Measurements from ENCODE around the gene C17orf58.
"Not testable (repeated sequence)": the region's sequence is repeated elsewhere in the genome, so short reads cannot be mapped to it uniquely, and the experiment has no call there.

C17orf58 gene

GRCh38 chr17:67996301-67997171 lies at the start of gene C17orf58:
Gene C17orf58 (minus strand): TSS chr17:67996469. CDS start chr17:67996198, 271 bp downstream.
- DNase-seq, result peak; percentile 45

- no peak for DNase-seq
These were observed 40.3 kb upstream of the C17orf58 start for GRCh38 chr17:68036304-68037147.

- DNase-seq, result peak; percentile 98
These were observed 39.4 kb upstream of the C17orf58 start, which contains the start of gene KPNA2 for GRCh38 chr17:68035523-68036303. Gene KPNA2 (plus strand): TSS chr17:68035735. CDS start chr17:68037133, 1,398 bp downstream.

DNA sequence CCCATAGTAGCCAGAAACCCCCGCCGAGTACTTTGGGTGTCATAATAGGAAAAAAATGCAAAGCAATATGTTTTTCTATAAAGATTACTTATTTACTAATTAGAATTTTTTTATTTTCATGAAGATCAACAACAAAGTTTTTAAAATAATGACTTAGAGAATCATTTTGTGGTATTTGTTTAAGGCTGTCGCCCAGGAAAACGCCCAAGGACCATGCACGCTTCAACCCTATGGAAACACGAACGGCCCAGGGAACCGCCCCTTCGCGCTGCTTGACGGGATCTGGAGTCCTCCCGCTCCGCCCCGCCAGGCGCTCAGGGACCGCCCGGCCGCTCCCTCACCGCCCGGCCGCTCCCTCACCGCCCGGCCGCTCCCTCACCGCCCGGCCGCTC lies 38.9 kb upstream of the C17orf58 start:
- DNase-seq, result no peak

- DNase-seq, result no peak
These were observed 38.1 kb upstream of the C17orf58 start for GRCh38 chr17:68034452-68034776.

DNA sequence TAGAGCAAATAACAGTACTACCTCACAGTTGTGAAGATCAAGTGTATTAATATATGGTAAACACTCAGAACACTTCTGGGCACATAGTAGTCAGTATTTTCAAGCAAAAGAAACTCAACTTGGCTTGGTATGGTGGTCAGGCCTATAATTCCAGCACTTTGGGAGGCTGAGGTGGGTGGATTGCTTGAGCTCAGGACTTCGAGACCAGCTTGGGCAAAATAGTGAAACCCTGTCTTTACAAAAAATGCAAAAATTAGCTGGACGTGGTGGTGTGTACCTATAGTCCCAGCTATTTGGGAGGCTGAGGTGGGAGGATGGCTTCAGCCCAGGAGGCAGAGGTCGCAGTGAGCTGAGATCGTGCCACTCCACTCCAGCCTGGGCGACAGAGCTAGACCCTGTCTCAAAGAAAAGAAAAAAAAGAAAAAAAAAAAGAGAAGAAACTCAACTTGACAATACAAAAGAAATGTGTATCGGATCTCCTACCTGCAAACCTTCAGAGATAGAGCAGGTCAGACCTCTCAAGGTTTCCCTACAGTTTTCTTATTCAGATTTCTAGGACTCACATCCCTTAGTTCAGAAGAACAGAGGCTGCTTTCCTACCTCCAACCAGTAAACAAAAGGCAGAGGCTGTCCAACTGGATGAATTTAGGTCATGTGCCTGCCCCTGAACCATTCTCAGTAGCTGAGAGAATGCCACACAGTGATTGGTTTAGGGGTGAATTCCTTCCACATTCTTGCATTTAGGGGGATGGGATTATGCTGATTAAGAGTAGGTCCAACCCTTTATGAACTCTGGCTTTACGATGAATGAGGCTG lies 37.6 kb upstream of the C17orf58 start:
- DNase-seq, result no peak

GRCh38 chr17:68029512-68030215 lies 33.4 kb upstream of the C17orf58 start:
- DNase-seq, result no peak

GRCh38 chr17:68022547-68022946 lies 26.3 kb upstream of the C17orf58 start:
- DNase-seq, result not testable (repeated sequence)

DNA sequence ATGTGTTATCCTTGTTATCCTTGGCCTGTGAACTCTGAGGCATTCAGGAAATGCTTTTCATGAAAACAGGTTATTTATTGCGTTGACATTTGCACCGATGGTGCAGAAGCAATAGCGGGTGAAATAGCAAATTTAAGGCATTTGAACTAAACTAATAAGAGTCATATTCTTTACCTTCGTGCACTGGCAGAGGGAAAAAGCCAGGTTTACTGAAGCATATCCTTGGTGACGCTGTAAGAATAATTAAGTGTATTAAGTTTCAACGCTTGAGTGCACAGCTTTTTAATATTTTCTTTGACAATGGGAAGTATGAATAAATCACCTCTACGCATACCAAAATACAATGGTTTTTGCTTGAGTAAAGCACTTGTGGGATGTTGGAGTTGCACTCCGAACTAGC lies 25.7 kb upstream of the C17orf58 start:
- DNase-seq, result no peak

- DNase-seq, result not testable (repeated sequence)
These were observed 24.5 kb upstream of the C17orf58 start for GRCh38 chr17:68020791-68021190.

DNA sequence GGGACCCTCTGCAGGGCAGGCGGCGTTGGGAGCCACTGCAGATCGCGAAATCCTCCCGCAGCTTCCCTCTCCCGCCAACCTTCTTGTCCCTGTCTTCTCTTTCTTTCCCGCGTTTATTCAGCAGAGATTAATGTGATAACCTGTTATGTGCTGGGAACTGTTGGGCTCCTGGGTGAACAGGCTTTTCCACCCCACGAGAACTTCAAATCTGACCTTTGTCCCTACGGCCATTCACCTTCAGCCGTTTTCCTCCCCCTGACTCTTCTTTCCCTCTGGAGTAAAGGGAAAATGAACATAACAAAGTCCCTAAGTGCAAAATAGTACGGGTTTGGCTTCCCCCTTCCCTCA lies 24.1 kb upstream of the C17orf58 start:
- DNase-seq, result no peak

DNA sequence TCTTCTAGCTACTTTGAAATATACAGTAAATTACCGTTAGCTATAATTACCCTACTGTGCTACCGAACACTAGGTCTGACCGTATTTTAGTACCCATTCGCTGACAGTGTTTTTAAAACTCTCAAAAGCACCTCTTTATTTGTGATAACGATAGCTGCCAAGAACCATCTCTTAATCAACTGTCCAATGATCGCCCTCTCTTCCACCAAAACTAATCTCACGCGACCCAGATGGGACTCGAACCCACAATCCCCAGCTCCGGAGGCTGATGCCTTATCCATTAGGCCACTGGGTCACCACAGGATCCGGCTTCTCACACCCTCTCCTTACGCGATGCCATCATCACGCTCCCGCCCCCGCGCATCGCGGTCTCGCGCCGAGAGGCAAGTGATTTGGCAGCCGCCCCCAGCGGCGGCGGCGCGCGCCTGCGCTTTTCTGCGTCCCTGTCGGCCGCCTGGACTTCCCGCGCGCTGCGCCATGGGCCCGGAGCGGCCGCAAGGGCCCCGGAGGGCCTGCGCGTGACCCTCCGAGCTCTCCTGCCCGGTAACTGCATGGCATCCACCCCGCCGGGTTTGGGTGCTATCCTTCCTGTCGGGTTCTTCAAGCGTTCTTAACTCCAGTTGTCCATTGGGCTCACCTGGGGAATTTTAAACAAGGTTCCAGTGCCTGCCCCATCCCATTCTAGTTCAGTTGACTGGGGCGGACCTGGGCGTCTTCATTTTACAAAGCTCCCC lies 23.6 kb upstream of the C17orf58 start:
- DNase-seq, result peak; percentile 97

- no peak for DNase-seq
These were observed 23.0 kb upstream of the C17orf58 start for GRCh38 chr17:68019336-68019674.

DNA sequence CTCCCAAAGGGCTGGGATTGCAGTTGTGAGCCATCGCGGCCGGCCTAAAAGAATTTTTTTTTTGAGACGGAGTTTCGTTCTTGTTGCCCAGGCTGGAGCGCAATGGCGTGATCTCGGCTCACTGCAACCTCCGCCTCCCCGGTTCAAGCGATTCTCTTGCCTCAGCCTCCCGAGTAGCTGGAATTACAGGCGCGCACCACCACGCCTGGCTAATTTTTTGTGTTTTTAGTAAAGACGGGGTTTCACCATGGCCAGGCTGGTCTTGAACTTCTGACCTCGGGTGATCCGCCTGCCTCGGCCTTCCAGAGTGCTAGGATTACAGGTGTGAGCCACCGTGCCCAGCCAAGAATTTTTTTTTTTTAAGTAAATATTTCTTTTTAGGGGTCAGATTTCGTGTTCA lies 22.2 kb upstream of the C17orf58 start:
- DNase-seq, result not testable (repeated sequence)

GRCh38 chr17:68016838-68017237 lies 20.6 kb upstream of the C17orf58 start:
- no peak for DNase-seq

GRCh38 chr17:68015081-68015723 lies 18.9 kb upstream of the C17orf58 start:
- no peak for DNase-seq

- DNase-seq, result no peak
These were observed 17.1 kb upstream of the C17orf58 start for GRCh38 chr17:68013385-68013784.

- DNase-seq, result peak; percentile 34
These were observed 15.0 kb upstream of the C17orf58 start for GRCh38 chr17:68011199-68011665.

DNA sequence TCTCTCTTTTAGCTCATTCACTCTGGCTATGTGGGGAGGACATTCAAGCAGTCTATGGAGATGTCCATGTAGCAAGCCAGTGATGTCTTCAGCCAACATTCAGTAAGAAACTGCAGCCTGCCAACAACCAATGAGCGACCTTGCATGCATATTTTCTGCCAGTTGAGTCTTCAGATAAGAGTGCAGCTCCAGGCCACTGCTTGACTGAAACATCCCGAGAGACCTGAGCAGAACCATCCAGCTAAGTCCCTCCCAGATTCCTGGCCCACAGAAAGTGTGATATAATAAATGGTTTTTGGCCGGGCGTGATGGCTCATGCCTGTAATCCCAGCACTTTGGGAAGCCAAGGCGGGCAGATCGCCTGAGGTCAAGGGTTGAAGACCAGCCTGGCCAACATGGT lies 10.5 kb upstream of the C17orf58 start:
- no peak for DNase-seq

DNA sequence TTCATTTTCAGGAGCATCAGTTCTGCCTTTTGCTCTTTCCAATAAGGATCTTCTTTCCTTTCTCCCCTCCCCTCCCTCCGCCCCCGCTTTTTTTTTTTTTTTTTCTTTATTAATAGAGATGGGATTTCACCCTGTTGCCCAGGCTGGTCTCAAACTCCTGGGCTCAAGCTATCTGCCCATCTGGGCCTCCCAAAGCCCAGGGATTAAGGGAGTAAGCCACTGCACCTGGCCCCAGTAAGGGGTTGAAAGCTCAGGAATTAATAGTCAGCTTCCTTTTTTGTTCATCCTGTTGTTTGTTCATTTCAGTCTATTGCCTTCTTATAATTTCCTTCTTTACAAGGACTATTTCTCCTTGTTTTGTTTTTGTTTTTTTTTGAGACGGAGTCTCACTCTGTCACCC lies 7.9 kb upstream of the C17orf58 start:
- DNase-seq, result no peak

Measured in right hindlimb (tissue), 1 donor.